DMS53 treated with DMSO at 0.1 percent for 48 hours (cell line): ENCODE data around the gene WFDC9.
"Not testable (repeated sequence)": the region's sequence is repeated elsewhere in the genome, so short reads cannot be mapped to it uniquely, and the experiment has no call there.

Source experiments
- DNase-seq: peaks from one replicate; lab custom pipeline; 2025; ENCODE audit not compliant: unreplicated experiment; lab: John Stamatoyannopoulos, UW

Gene WFDC9

GRCh38 chr20:45593498-45593897 lies 37.6 kb downstream of the WFDC9 start:
- DNase-seq: no peak

GRCh38 chr20:45592574-45593189 lies 38.4 kb downstream of the WFDC9 start:
- peak; percentile 73 for DNase-seq

GRCh38 chr20:45589725-45590124 lies 41.4 kb downstream of the WFDC9 start:
- DNase-seq: no peak

- no peak for DNase-seq
These were observed 42.3 kb downstream of the WFDC9 start for GRCh38 chr20:45588800-45589199.

- DNase-seq: not testable (repeated sequence)
These were observed 45.1 kb downstream of the WFDC9 start for GRCh38 chr20:45585986-45586385.

GRCh38 chr20:45584294-45584693 lies 46.8 kb downstream of the WFDC9 start:
- not testable (repeated sequence) for DNase-seq

GRCh38 chr20:45583502-45583901 lies 47.6 kb downstream of the WFDC9 start:
- DNase-seq: no peak

GRCh38 chr20:45581702-45582101 lies 49.4 kb downstream of the WFDC9 start:
- DNase-seq: no peak

GRCh38 chr20:45579184-45579583 lies 51.9 kb downstream of the WFDC9 start, which contains the start of gene WFDC8:
Gene WFDC8 (minus strand): TSS chr20:45579284. CDS start chr20:45579247, 37 bp downstream.
- no peak for DNase-seq

- DNase-seq: no peak
These were observed 52.9 kb downstream of the WFDC9 start for GRCh38 chr20:45578231-45578630.

- no peak for DNase-seq
These were observed 54.1 kb downstream of the WFDC9 start for GRCh38 chr20:45576995-45577394.

- no peak for DNase-seq
These were observed 55.2 kb downstream of the WFDC9 start for GRCh38 chr20:45575931-45576330.

- not testable (repeated sequence) for DNase-seq
These were observed 61.4 kb downstream of the WFDC9 start for GRCh38 chr20:45569650-45570049.

GRCh38 chr20:45564760-45565276 lies 66.3 kb downstream of the WFDC9 start:
- no peak for DNase-seq
